ENCODE data around the gene DAG1. TPM values are rescaled to one million over a fixed set of nuclear protein-coding genes. Genes with fewer than 3 reads are reported as not detected.

The DAG1 gene
- total RNA-seq, 1 donor from 2014 or later = 63.7 TPM

GRCh38 chr3:49512781-49513355 lies 42.8 kb downstream of the DAG1 start:
- DNase-seq (ENCODE audit: low spot score) = no peak

DNA sequence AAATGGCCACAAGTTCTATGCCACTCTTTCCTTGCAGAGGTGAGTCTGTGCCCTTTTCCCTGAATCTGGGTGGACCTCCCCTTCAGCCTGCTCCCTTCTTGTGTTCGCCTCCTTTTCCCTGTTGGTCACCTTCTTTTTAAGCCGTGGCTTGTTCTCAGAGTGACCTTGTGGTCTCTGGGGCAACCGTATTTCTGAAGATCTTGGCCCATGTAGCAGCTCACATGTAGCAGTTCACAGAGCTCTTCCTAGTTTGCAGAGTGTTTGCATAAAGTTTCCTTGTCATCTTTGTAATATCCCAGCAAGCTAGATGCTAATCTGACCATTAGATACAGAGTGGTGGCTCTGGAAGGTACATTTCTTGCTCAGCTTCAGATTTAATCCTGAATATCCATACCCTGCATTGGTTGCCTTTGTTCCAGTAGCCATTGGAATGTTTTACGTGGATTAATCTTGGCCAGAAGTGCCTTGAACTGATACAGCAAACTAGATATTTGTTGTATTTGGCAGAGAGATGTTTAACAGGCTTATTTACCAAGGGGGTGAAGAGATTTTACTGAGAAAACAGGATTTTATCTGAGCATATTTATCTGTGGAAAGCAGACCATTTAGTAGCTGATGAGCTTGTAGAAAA lies 43.5 kb downstream of the DAG1 start:
- DNase-seq (ENCODE audit: low spot score) = no peak

DNA sequence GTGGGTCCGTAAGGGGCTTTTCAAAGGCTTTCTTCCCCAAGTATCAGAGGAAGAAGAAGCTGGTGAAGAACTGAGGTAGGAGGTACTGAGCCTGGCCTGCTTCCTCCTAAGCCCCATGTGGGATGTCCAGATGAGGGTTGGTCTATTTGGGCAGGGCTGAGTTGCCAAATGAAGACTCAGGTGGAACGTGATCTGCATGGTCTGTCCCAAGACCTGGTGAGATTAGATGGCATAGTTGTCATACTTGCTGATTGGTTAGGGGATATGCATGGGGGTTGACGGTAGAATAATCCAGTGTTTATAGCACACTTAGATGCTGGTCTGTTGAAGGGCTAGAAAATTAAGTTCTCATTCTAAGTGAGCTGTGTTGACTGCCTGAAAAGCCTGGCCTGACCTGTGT lies 47.9 kb downstream of the DAG1 start:
- DNase-seq (ENCODE audit: low spot score) = no peak

GRCh38 chr3:49518441-49518840 lies 48.4 kb downstream of the DAG1 start:
- no peak for DNase-seq (ENCODE audit: low spot score)

GRCh38 chr3:49519296-49519695 lies 49.2 kb downstream of the DAG1 start:
- no peak for DNase-seq (ENCODE audit: low spot score)

DNA sequence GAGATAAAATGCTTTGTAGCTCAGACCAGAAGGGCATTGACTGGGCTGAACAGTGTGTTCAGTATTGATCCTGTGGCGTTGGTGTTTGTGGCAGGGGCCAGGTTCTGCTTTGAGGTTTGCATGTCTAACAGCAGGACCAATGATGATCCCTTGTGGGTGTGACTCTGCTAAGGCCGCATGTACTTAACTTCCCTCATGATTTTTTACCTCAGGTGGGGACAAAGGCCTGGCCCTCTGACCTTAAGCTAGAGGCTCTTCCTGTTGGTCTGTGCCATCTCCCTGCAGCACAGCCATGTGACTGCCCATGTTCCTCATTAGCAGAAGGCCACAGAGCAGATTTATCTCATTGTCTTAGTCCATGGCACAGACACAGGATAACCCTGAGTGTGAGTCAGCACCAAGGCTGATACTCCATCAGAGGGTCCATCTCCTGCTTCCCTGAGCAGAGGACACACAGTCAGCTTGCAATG lies 49.9 kb downstream of the DAG1 start:
- DNase-seq (ENCODE audit: low spot score) = no peak

DNA sequence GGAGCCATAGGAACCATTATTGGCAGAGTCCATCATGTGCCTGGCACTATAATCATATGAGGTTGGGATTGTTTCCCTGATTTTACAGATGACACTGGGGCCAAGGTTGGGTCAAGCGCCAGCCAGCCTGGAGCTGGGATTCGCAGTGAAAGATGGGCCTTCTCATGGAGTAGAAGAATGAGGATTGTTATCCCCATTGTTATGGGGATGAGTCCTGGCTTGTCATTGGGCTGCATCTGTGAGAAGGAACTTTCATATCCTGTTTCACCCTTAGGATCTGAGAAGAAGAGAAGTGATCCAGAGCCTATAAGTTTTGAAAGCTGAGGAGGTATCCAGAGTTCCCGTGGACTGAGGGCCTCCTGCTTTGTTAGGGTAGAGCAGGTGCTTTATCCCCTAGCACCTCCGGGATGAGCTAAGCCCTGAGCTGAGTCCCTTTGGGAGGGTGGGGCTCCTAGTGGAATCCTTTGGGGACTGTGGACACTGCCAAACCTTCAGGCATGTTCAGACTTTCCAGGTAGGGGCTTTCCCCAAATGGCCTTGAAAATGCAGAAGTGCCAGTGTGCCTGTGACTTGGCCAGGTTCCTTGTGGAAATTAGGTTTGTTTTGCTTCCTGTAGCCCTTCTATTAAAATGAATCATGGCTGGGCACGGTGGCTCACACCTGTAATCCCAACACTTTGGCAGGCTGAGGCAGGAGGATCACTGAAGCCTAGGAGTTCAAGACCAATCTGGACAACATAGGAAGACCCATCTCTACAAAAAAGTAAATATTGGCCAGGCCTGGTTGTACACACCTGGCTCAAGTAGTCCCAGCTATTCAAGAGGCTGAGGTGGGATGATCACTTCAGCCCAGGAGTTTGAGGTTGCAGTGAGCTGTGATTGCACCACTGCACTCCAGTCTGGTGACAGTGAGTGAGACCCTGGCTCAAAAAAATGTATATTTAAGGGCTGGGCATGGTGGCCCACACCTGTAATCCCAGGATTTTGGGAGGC lies 54.0 kb downstream of the DAG1 start:
- DNase-seq (ENCODE audit: low spot score) = no peak

DNA sequence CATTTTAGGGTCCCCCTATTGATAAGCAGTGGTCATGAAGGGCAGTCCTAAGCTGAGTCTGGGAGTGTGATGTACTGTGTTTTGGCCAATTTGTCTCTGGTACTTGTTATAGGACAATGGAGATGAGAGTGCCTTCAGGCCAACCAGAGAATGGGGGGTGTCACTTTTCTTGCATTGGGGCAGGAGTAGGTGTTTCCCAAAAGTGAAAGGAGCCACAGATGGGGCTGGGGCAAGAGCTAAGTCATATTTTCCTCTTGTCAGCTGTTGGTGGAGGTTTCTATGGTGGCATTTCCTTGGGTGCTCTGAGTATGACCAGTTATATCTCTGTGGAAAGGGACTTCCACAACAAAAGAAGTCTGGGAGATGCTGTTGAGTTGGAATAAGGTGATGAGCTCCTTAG lies 59.5 kb downstream of the DAG1 start:
- no peak for DNase-seq (ENCODE audit: low spot score)

DNA sequence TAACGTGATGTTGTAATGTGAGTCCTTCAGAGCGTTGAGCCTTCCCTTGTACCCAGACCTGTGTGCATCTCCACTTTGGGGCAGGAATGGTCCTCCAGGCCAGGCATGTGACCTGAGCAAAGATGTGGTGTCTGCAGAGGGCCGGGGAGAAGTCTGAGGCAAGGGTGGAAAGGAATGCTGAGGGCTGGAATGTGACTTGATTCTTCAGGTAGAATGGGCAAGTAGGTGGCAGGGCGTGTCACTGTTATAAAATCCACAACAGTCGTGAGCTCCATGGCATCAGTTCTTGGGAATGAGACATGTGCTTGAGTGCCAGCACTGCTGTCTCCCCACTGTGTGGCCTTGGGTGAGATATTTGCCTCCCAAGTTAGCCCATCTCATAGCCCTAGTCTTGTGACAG lies 60.2 kb downstream of the DAG1 start:
- DNase-seq (ENCODE audit: low spot score) = no peak

GRCh38 chr3:49530701-49531100 lies 60.6 kb downstream of the DAG1 start:
- no peak for DNase-seq (ENCODE audit: low spot score)

GRCh38 chr3:49531218-49531617 lies 61.2 kb downstream of the DAG1 start:
- DNase-seq (ENCODE audit: low spot score) = no peak

GRCh38 chr3:49531715-49532114 lies 61.6 kb downstream of the DAG1 start:
- no peak for DNase-seq (ENCODE audit: low spot score)

DNA sequence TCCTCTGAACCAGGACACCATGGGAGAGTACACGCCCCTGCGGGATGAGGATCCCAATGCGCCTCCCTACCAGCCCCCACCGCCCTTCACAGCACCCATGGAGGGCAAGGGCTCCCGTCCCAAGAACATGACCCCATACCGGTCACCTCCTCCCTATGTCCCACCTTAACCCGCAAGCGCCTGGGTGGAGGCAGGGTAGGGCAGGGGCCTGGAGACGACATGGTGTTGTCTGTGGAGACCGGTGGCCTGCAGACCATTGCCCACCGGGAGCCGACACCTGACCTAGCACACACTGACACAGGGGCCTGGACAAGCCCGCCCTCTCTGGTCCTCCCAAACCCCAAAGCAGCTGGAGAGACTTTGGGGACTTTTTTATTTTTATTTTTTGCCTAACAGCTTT lies 63.0 kb downstream of the DAG1 start:
- DNase-seq (ENCODE audit: low spot score) = no peak

DNA sequence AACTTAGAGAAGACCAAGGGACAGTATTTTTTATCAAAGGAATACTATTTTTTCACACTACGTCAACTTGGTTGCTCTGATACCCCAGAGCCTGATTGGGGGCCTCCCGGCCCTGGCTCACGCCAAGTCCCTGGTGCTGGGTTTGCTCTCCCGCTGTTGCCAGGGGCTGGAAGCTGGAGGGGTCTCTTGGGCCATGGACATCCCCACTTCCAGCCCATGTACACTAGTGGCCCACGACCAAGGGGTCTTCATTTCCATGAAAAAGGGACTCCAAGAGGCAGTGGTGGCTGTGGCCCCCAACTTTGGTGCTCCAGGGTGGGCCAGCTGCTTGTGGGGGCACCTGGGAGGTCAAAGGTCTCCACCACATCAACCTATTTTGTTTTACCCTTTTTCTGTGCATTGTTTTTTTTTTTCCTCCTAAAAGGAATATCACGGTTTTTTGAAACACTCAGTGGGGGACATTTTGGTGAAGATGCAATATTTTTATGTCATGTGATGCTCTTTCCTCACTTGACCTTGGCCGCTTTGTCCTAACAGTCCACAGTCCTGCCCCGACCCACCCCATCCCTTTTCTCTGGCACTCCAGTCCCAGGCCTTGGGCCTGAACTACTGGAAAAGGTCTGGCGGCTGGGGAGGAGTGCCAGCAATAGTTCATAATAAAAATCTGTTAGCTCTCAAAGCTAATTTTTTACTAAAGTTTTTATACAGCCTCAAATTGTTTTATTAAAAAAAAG lies 63.9 kb downstream of the DAG1 start:
- no peak for DNase-seq (ENCODE audit: low spot score)

DNA sequence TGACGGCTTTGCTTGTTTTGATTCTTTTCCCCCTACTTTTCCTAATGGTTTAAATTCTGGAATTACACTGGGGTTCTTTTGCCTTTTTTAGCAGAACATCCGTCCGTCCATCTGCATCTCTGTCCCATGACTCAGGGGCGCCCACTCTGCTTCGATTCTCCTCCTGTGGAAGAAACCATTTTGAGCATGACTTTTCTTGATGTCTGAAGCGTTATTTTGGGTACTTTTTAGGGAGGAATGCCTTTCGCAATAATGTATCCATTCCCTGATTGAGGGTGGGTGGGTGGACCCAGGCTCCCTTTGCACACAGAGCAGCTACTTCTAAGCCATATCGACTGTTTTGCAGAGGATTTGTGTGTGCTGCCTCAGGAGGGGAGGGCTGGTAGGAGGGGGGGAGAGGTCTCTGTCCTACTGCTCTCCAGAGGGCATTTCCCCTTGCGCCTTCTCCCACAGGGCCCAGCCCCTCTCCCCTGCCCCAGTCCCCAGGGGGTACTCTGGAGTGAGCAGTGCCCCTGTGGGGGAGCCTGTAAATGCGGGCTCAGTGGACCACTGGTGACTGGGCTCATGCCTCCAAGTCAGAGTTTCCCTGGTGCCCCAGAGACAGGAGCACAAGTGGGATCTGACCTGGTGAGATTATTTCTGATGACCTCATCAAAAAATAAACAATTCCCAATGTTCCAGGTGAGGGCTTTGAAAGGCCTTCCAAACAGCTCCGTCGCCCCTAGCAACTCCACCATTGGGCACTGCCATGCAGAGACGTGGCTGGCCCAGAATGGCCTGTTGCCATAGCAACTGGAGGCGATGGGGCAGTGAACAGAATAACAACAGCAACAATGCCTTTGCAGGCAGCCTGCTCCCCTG lies 64.7 kb downstream of the DAG1 start:
- DNase-seq (ENCODE audit: low spot score) = no peak

- no peak for DNase-seq (ENCODE audit: low spot score)
Observed at GRCh38 chr3:49535971-49536874, 66.2 kb downstream of the DAG1 start.

DNA sequence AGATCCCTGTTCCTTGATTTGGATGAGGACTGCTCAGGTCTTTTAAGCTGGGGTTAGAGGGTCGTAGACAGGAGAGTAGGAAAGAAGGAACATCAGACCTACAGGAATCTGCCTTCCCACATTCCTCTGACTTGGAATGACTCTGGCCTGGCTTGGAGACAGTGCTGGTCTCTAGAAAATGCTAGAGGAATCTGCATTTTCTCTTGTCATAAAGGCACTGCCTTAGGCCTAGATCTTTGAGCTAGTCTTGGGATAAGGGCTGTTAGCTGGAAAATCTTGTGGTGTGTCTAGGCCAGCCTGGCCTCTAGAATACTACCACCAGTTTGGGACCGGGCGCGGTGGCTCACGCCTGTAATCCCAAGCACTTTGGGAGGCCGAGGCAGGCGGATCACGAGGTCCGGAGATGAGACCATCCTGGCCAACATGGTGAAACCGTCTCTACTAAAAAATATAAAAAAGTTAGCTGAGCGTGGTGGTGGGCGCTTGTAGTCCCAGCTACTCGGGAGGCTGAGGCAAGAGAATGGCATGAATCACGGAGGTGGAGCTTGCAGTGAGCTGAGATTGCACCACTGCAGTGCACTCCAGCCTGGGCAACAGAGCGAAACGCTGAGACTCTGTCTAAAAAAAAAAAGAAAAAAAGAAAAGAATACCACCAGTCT lies 66.9 kb downstream of the DAG1 start:
- no peak for DNase-seq (ENCODE audit: low spot score)

GRCh38 chr3:49539659-49540560 lies 69.8 kb downstream of the DAG1 start:
- DNase-seq (ENCODE audit: low spot score) = peak; percentile 98

Data from mesenteric fat pad (tissue), 1 donor.